H1 (cell line): ENCODE results near the gene ARHGEF12. TPM values are rescaled to one million over a fixed set of nuclear protein-coding genes. Genes with fewer than 3 reads are reported as not detected.

Experiments used
- CTCF ChIA-PET: fragments of 300-600 bp; sonication (Branson Sonifier 250); formaldehyde crosslinking; loops from one replicate; lab custom pipeline; 2021; ENCODE audit not compliant: partially characterized antibody; lab: Charles Lee
- POLR2A ChIA-PET: fragments of 300-600 bp; sonication (Branson Sonifier 250); formaldehyde crosslinking; loops from one replicate; lab custom pipeline; 2021; ENCODE audit warnings: inconsistent platforms; ENCODE audit not compliant: partially characterized antibody; lab: Charles Lee
- DNase-seq, 2 experiments: peaks; one replicate each; pipeline versions ENCODE4 v3.0.0 to v3.0.0-alpha.2; 2010 to 2022; ENCODE audit warnings: low spot score in 2 of 2, low read depth in 1 of 2, mixed read lengths in 1 of 2
- FAIRE-seq: peaks from 2 replicates; lab custom pipeline; 2011; peaks lifted over from hg19 to GRCh38; lab: Jason Lieb, UNC
- H2AFZ ChIP-seq: 2 replicates; pipeline ENCODE4 v1.8.1; 2012; ENCODE audit warnings: low read length, inconsistent platforms
- H2AK5ac ChIP-seq: 2 replicates; pipeline ENCODE4 v1.6.1; 2013; ENCODE audit warnings: low read depth, low read length
- H2BK120ac ChIP-seq: replicated peaks from 2 replicates; pipeline ENCODE3; 2013; ENCODE audit warnings: low read depth, low read length, inconsistent platforms
- H2BK12ac ChIP-seq: 2 replicates; pipeline ENCODE4 v1.6.1; 2013; ENCODE audit warnings: low read depth, low read length
- H2BK15ac ChIP-seq: 2 replicates; pipeline ENCODE4 v1.6.1; 2013; ENCODE audit warnings: low read length
- H2BK20ac ChIP-seq: 2 replicates; pipeline ENCODE4 v1.6.1; 2013; ENCODE audit warnings: low read length
- H2BK5ac ChIP-seq: 2 replicates; pipeline ENCODE4 v1.6.1; 2013; ENCODE audit warnings: low read depth, low read length
- H3K14ac ChIP-seq: 2 replicates; pipeline ENCODE4 v1.6.1; 2013; ENCODE audit warnings: inconsistent platforms; ENCODE audit not compliant: insufficient read length
- H3K18ac ChIP-seq: 2 replicates; pipeline ENCODE4 v1.6.1; 2013; ENCODE audit warnings: low read length; ENCODE audit errors: extremely low read depth
- H3K23ac ChIP-seq: 2 replicates; pipeline ENCODE4 v1.6.1; 2013; ENCODE audit warnings: inconsistent platforms; ENCODE audit not compliant: insufficient read length
- H3K23me2 ChIP-seq: 2 replicates; pipeline ENCODE4 v1.6.1; 2013; ENCODE audit warnings: low read depth, low read length
- H3K27ac ChIP-seq: 2 replicates; pipeline ENCODE4 v1.6.1; 2011; ENCODE audit warnings: low read depth, low read length, inconsistent platforms
- H3K27me3 ChIP-seq, 4 experiments: replicated peaks in 1 of 4; 1 replicate in 1 of 4; 2 replicates in 3 of 4; pipeline versions ENCODE4 v1.6.1 to v1.8.1; 2011 to 2013; ENCODE audit warnings: low read length in 3 of 4, mild to moderate bottlenecking in 3 of 4, inconsistent platforms in 2 of 4, mixed read lengths in 2 of 4, moderate library complexity in 1 of 4; ENCODE audit not compliant: control insufficient read depth in 3 of 4, insufficient read depth in 3 of 4; ENCODE audit errors: extremely low read depth in 1 of 4
- H3K36me3 ChIP-seq, 4 experiments: 2 replicates each; pipeline versions ENCODE4 v1.6.1 to v1.8.1; 2011 to 2013; ENCODE audit warnings: mild to moderate bottlenecking in 4 of 4, low read length in 3 of 4, moderate library complexity in 2 of 4, control low read depth in 1 of 4, inconsistent platforms in 1 of 4; ENCODE audit not compliant: insufficient read depth in 4 of 4, control insufficient read depth in 2 of 4
- H3K4ac ChIP-seq: replicated peaks from 2 replicates; pipeline ENCODE3; 2013; ENCODE audit warnings: low read length, low read depth, mixed read lengths, inconsistent platforms; ENCODE audit not compliant: insufficient read length
- H3K4me1 ChIP-seq, 4 experiments: replicated peaks in 1 of 4; 1 replicate in 1 of 4; 2 replicates in 3 of 4; pipeline versions ENCODE4 v1.6.1 to v1.8.1; 2011 to 2013; ENCODE audit warnings: low read length in 3 of 4, inconsistent platforms in 2 of 4, mixed read lengths in 1 of 4; ENCODE audit not compliant: insufficient read depth in 4 of 4, control insufficient read depth in 3 of 4
- H3K4me2 ChIP-seq, 2 experiments: 2 replicates each; pipeline versions ENCODE4 v1.6.1 to v1.8.1; 2011 to 2013; ENCODE audit warnings: low read depth in 2 of 2, low read length in 2 of 2, control low read depth in 1 of 2, inconsistent platforms in 1 of 2, mild to moderate bottlenecking in 1 of 2; ENCODE audit not compliant: insufficient read depth in 1 of 2
- H3K4me3 ChIP-seq, 4 experiments: fragments of 200-600, 300-600 bp in 1 of 4; sonication (generic), shearing (Covaris generic), sonication (Bioruptor Twin) in 1 of 4; 2 replicates each; pipeline versions ENCODE4 v1.5.1 to v1.8.1; 2011 to 2016; ENCODE audit warnings: low read length in 4 of 4, low read depth in 3 of 4, control low read depth in 2 of 4, inconsistent platforms in 2 of 4, mild to moderate bottlenecking in 2 of 4, mixed read lengths in 1 of 4, moderate library complexity in 1 of 4; ENCODE audit not compliant: insufficient read depth in 2 of 4; ENCODE audit errors: extremely low read depth in 1 of 4
- H3K56ac ChIP-seq: replicated peaks from 2 replicates; pipeline ENCODE3; 2013; ENCODE audit warnings: low read depth, mild to moderate bottlenecking, mixed read lengths, low read length, inconsistent platforms; ENCODE audit not compliant: insufficient read length
- H3K79me1 ChIP-seq: 2 replicates; pipeline ENCODE4 v1.6.1; 2013; ENCODE audit warnings: low read depth, low read length, control low read depth
- H3K79me2 ChIP-seq, 2 experiments: 2 replicates each; pipeline versions ENCODE4 v1.6.1 to v1.8.1; 2012 to 2013; ENCODE audit warnings: low read length in 2 of 2, mild to moderate bottlenecking in 2 of 2, inconsistent platforms in 1 of 2; ENCODE audit not compliant: insufficient read depth in 2 of 2, control insufficient read depth in 1 of 2
- H3K9ac ChIP-seq, 4 experiments: replicated peaks in 1 of 4; 1 replicate in 1 of 4; 2 replicates in 3 of 4; pipeline versions ENCODE4 v1.6.1 to v1.8.1; 2011 to 2013; ENCODE audit warnings: low read depth in 3 of 4, low read length in 3 of 4, control low read depth in 2 of 4, mild to moderate bottlenecking in 2 of 4, moderate library complexity in 2 of 4, inconsistent platforms in 1 of 4; ENCODE audit errors: extremely low read depth in 1 of 4
- H3K9me3 ChIP-seq, 2 experiments: 2 replicates each; pipeline versions ENCODE4 v1.6.1 to v1.8.1; 2012 to 2013; ENCODE audit warnings: mild to moderate bottlenecking in 2 of 2, moderate library complexity in 2 of 2, control low read depth in 1 of 2, inconsistent platforms in 1 of 2, low read depth in 1 of 2, low read length in 1 of 2, mixed read lengths in 1 of 2; ENCODE audit not compliant: insufficient read depth in 2 of 2
- H4K20me1 ChIP-seq, 2 experiments: replicated peaks in 1 of 2; 2 replicates each; pipeline versions ENCODE3 to v1.8.1; 2011 to 2013; ENCODE audit warnings: inconsistent platforms in 2 of 2, low read length in 2 of 2, mild to moderate bottlenecking in 1 of 2; ENCODE audit not compliant: insufficient read depth in 2 of 2, control insufficient read depth in 1 of 2
- H4K5ac ChIP-seq: 2 replicates; pipeline ENCODE4 v1.6.1; 2013; ENCODE audit warnings: low read length, low read depth, mixed read lengths, inconsistent platforms; ENCODE audit not compliant: insufficient read length
- H4K8ac ChIP-seq: 2 replicates; pipeline ENCODE4 v1.8.0; 2013; ENCODE audit warnings: mild to moderate bottlenecking, moderate library complexity, low read length, inconsistent platforms; ENCODE audit not compliant: insufficient read depth; ENCODE audit errors: extremely low read depth
- H4K91ac ChIP-seq: replicated peaks from 2 replicates; pipeline ENCODE3; 2013; ENCODE audit warnings: low read length, mixed read lengths, inconsistent platforms; ENCODE audit not compliant: insufficient read length
- CHD1 ChIP-seq: IDR thresholded peaks from 2 replicates; pipeline ENCODE4 v1.6.1; 2012; ENCODE audit warnings: low read depth, low read length, improper control_type of control experiment
- CREB1 ChIP-seq: IDR thresholded peaks from 2 replicates; pipeline ENCODE4 v1.6.1; 2012; ENCODE audit warnings: inconsistent platforms
- EGR1 ChIP-seq: IDR thresholded peaks from 2 replicates; pipeline ENCODE4 v1.6.1; 2011; ENCODE audit warnings: low read depth, low read length, borderline replicate concordance
- GTF2F1 ChIP-seq: IDR thresholded peaks from 2 replicates; pipeline ENCODE4 v1.6.1; 2012; ENCODE audit warnings: low read depth, low read length, improper control_type of control experiment, borderline replicate concordance
- HDAC2 ChIP-seq, 2 experiments: fragments of 300-600 bp in 1 of 2; sonication (generic) in 1 of 2; IDR thresholded peaks; 2 replicates each; pipeline ENCODE4 v1.6.1; 2011 to 2012; ENCODE audit warnings: low read depth in 2 of 2, low read length in 2 of 2, mild to moderate bottlenecking in 2 of 2, moderate library complexity in 2 of 2, borderline replicate concordance in 1 of 2, inconsistent platforms in 1 of 2
- POLR2AphosphoS5 ChIP-seq: IDR thresholded peaks from 2 replicates; pipeline ENCODE4 v1.6.1; 2011; ENCODE audit warnings: low read depth, low read length
- RFX5 ChIP-seq: IDR thresholded peaks from 2 replicates; pipeline ENCODE4 v1.6.1; 2011; ENCODE audit warnings: low read depth, low read length, improper control_type of control experiment, borderline replicate concordance
- YY1 ChIP-seq: IDR thresholded peaks from 2 replicates; pipeline ENCODE4 v1.6.1; 2011; ENCODE audit warnings: low read depth, mild to moderate bottlenecking, low read length
- ZNF274 ChIP-seq: IDR thresholded peaks from 2 replicates; pipeline ENCODE4 v1.7.0; 2012; ENCODE audit warnings: low read length, borderline replicate concordance; ENCODE audit errors: extremely low read depth
- WGBS, 2 experiments: shearing (Covaris generic) in 1 of 2; methylation state at CpG; one replicate each; pipeline versions ENCODE4 v1.1.6 to v1.1.7; 2013 to 2015; ENCODE audit warnings: low lambda C conversion rate in 2 of 2, mixed read lengths in 2 of 2, inconsistent platforms in 1 of 2, low coverage in 1 of 2, missing lambda C conversion rate in 1 of 2; ENCODE audit not compliant: insufficient replicate concordance in 2 of 2, insufficient coverage in 1 of 2, insufficient read length in 1 of 2; ENCODE audit errors: extremely low coverage in 1 of 2, missing lambda C conversion rate in 1 of 2; 5-methylcytosine and 5-hydroxymethylcytosine counted together
- polyA plus RNA-seq, 7 experiments: library from polyadenylated mRNA; depleted of rRNA in 3 of 7; stranded (reverse) in 5 of 7; unstranded in 2 of 7; fragments of >200 nt in 5 of 7; fragments of 200-250 nt in 2 of 7; gene quantifications; 1 replicate in 5 of 7; 2 replicates in 1 of 7; 4 replicates in 1 of 7; pipeline versions ENCODE4 v1.2.1 to v1.2.3, GENCODE V29; 2011 to 2013; ENCODE audit warnings: missing spikeins in 2 of 7, mixed read lengths in 2 of 7
- total RNA-seq: library from RNA; stranded (reverse); fragmentation: NEBNext Ultra II Directional; extraction: Animal tissue kit (Norgen Biotek cat#: 25700); gene quantifications from 2 replicates; pipeline ENCODE4 v1.2.1, GENCODE V29; 2021

ARHGEF12 gene
- total and polyA plus RNA-seq, 2 of the 8 experiments (the other 6 are each of a cell fraction or from before 2014, with no cell fraction given), result 5.1 to 33.7 TPM

DNA sequence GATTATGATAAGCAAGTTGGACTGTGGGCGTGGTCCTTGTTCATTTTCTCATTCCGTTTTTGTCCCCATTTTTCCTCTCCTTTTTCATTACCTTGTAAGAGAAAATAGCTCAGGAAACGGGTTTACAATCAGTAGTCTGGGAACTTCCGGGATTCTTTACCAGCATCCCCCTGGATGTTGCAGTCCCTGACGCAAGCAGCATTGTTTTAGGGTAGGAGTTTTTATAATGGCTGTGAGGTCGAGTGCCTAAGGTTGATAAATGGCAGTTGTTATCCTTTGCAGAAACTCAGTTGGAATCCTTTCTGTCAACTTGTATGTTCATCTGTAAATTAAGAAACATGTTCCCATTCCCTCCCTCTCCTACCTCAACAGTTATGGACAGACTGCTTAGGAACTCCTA, 68.3 kb downstream of the ARHGEF12 start:
- H3K56ac ChIP-seq, result no peak overlapping the region
- no peak overlapping the region for H2AFZ ChIP-seq
- H3K4ac ChIP-seq, result no peak overlapping the region
- FAIRE-seq, result peak; percentile 88
- no peaks in the 10 kb centered on the region for H4K20me1 ChIP-seq
- no peaks in the 10 kb centered on the region for H3K27me3 ChIP-seq
- ChIA-PET POLR2A (no interaction called here), CTCF (no interaction called here)
- H3K4me3 ChIP-seq, result peak overlapping the region in 1 of 4 experiments; percentile 14; a peak in 1 of 8 replicates
- H3K36me3 ChIP-seq, result no peaks in the 10 kb centered on the region
- no peak overlapping the region for H2BK15ac ChIP-seq
- no peak overlapping the region for H3K23ac ChIP-seq
- no peak overlapping the region for H4K91ac ChIP-seq
- H2BK5ac ChIP-seq, result no peak overlapping the region
- peaks cover 0 to 47% of the 10 kb centered on the region in 2 experiments; a peak in 2 of 4 replicates for H3K79me2 ChIP-seq
- H3K4me1 ChIP-seq, result peaks cover 0 to 10% (median 4%) of the 10 kb centered on the region in 4 experiments; a peak in 3 of 7 replicates
- DNase-seq, result no peak
- TF ChIP-seq EGR1 (no peak), GTF2F1 (no peak), RFX5 (no peak), CHD1 (no peak), YY1 (no peak), ZNF274 (no peak), CREB1 (no peak), HDAC2 (IDR thresholded peaks at IDR 0.05; ENCODE audit: borderline replicate concordance in 1 of 2, low read depth in 2 of 2, low read length in 2 of 2) (no peak), POLR2AphosphoS5 (no peak)
- H4K8ac ChIP-seq, result no peak overlapping the region
- peak overlapping the region; percentile 2 to 47; a peak in 3 of 4 replicates for H3K4me2 ChIP-seq
- H4K5ac ChIP-seq, result peak overlapping the region; percentile 89
- H3K9me3 ChIP-seq, result no peaks in the 10 kb centered on the region
- no peak overlapping the region for H2AK5ac ChIP-seq
- no peak overlapping the region for H2BK20ac ChIP-seq
- H3K23me2 ChIP-seq, result no peaks in the 10 kb centered on the region
- no peak overlapping the region for H2BK12ac ChIP-seq
- no peaks in the 10 kb centered on the region for H3K79me1 ChIP-seq
- H2BK120ac ChIP-seq, result no peak overlapping the region
- WGBS, 2 experiments, result 33% methylated on average over 6 of the region's 6 CpGs; no CpG with 5 or more reads in 1 of the 2 experiments
- H3K18ac ChIP-seq, result no peak overlapping the region
- no peak overlapping the region for H3K9ac ChIP-seq
- no peak overlapping the region for H3K27ac ChIP-seq
- no peak overlapping the region for H3K14ac ChIP-seq
